HG02970 (cell line): ENCODE data around the gene CCDC28B.

Experiments used
- ATAC-seq: cut with Tn5 transposase; IDR thresholded peaks from one replicate; pipeline ENCODE4 v1.9.1; 2021; ENCODE audit warnings: mild to moderate bottlenecking, moderate library complexity, moderate number of reproducible peaks; ENCODE audit not compliant: unreplicated experiment, low FRiP score

Gene CCDC28B

DNA sequence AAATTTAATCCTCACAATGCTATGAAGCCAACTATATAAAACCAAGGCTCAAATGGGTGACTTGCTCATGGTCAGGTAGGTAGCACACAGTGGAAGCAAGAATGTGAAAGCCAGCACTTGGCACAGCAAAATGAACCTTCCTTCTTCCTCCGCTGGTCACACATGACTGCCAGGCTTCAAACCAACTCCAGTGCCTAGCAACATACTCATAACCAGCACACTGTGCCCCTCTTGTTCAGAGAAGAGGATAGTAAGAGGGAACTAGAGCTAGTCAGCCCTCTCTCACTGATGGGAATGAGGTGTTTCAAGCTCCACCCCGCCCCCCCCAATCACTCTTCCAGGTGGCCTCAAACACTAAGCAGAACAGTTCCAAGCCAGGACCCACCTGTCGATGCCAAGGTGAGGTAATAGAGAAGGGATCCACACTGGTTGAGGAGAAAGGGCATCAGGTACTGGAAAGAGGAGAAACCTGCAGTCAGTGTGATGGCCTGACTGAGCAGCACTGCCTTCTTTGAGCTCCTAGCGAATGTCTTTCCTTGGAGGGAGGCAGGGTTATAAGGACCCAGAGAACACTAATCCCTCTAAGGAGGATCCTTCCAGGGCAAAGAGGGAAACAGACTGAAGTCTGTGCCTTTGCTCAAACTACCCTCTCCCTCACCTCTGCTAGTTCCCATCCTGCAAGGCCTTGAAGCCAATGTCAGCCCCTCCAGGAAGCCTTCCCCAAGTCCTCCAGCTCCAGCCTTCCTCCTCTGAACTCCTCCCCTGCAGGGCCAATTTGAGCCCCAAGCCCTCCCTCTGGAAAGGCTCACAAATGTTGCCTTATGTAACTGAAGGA is 20.6 kb downstream of the CCDC28B start:
- no peak for ATAC-seq

GRCh38 chr1:32221581-32221979 is 21.2 kb downstream of the CCDC28B start:
- ATAC-seq, result no peak

DNA sequence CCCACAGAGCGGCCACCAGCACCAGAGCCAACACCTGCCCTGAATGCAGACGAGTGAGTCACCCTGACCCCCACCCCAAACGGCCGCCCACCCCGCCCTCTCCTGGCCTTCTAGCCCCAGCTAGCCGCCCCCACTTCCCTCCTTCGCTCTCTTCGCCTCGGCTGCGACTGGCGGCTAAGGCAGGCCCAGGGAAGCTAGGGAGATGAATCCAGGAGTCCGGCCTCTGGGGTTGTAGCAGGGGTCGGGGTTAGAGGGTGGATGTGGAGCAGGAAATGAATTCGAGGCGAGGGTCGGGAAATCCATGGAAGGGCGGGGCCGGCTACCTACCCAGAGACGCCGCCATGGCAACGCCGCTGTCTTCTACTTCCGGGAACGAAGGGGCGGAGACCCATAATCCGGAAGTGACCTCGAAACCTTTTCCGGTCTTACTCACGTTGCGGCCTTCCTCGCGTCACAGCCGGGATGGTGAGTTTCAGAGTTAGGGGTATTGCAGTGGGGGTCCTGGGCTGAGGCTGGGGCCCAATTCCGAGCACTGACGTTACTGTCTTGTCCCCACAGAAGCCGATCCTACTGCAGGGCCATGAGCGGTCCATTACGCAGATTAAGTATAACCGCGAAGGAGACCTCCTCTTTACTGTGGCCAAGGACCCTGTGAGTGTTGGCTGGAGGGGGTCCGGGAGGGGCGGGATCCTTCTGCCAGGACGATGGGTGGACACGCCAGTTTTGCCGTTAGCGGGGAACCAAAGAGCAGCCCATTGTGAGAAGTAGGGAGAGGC is 21.8 kb downstream of the CCDC28B start, which contains the start of the genes EIF3I and TMEM234:
EIF3I (plus strand) TSS at position 428 of the 776 bp plus-strand sequence; CDS start at position 463, 35 bp downstream.
TMEM234 (minus strand) TSS at position 374 of the 776 bp plus-strand sequence; CDS start at position 343, 31 bp downstream.
- peak; percentile 96 for ATAC-seq

GRCh38 chr1:32223683-32224082 is 23.3 kb downstream of the CCDC28B start:
- no peak for ATAC-seq

DNA sequence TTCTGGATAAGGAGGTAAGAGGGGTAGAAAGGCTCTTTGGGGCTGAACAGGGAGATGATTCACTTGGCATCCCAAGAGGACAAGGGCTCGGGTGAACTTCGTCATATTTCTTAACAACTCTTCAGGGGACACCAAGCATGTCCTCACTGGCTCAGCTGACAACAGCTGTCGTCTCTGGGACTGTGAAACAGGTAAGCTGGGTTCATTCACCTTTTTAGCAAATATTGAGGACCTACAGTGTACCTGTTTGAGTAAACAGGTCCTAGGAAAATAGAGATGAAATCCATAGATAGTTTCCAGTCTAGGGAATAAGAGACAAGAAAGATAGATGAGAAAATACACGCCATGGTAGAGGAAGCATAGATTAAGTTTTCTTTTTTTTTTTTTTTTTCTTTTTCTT is 23.9 kb downstream of the CCDC28B start:
- no peak for ATAC-seq

- no peak for ATAC-seq
Measured at GRCh38 chr1:32228771-32229170, 28.4 kb downstream of the CCDC28B start.

DNA sequence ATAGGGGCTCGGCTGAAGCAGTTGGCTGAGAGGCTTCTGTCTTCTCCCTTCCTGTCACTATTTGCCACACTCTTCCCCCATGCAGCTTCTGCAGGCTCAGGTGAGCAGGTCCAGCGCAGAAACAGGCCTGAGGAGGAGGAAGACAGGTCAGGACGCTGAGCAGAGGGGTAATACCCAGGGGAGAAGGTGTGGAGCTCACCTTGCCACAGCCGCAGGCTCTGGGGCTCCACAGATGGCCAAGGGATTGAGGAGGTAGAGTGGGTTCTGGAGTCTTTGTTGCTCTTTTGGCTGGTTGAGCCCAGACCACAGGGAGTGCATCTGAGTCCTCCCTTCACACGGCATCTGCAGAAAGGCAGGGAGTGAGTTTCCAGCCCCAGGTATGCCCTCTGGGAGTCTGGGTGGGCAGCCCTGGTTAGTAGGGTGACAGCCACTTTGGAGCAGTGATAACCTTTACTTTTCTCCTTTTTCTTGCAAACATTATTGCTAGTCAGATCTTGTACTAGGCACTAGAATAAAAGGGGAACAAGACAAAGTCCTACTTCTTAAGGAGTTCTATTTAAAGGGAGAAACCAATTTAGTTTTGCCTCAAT is 31.5 kb downstream of the CCDC28B start:
- no peak for ATAC-seq

- no peak for ATAC-seq
Measured at GRCh38 chr1:32232558-32233304, 32.3 kb downstream of the CCDC28B start.

DNA sequence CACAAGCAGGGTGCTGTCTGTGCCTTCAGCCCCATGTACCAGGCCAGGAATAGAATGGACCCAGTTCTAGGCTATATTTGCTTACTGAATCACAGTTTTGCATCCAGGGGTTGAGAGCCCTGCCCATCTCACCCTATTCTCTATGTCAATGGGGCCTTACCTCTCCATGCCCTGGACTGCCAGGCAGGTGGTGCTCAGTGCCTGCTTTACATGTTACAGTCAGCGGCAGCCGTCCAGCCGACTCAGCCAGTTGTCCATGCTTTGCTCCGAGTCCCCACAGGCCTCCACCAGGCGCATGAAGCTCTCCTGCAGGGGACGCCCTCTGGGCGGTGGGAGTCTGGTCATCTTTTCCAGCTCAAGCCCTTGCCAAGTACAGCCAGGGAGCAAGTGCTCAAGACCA is 34.4 kb downstream of the CCDC28B start:
- no peak for ATAC-seq

GRCh38 chr1:32239337-32239736 is 38.9 kb downstream of the CCDC28B start:
- no peak for ATAC-seq

DNA sequence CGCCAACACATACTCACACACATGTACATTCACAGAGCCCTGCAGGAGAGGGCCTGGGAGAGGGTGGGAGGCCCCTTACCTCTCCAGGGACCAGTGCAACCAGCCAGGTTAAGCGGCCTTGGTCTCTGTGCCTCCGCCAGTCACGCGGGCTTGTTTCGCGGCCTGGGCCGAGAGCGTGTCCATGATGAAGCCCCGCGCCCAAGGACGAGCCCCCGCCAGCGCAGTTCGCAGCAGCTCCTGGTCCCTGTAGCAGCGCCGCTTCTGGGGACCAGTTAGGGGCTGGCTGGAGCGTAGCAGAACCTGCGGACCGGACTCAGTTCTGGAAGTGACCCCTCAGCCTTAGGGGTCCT is 39.4 kb downstream of the CCDC28B start:
- ATAC-seq, result no peak

DNA sequence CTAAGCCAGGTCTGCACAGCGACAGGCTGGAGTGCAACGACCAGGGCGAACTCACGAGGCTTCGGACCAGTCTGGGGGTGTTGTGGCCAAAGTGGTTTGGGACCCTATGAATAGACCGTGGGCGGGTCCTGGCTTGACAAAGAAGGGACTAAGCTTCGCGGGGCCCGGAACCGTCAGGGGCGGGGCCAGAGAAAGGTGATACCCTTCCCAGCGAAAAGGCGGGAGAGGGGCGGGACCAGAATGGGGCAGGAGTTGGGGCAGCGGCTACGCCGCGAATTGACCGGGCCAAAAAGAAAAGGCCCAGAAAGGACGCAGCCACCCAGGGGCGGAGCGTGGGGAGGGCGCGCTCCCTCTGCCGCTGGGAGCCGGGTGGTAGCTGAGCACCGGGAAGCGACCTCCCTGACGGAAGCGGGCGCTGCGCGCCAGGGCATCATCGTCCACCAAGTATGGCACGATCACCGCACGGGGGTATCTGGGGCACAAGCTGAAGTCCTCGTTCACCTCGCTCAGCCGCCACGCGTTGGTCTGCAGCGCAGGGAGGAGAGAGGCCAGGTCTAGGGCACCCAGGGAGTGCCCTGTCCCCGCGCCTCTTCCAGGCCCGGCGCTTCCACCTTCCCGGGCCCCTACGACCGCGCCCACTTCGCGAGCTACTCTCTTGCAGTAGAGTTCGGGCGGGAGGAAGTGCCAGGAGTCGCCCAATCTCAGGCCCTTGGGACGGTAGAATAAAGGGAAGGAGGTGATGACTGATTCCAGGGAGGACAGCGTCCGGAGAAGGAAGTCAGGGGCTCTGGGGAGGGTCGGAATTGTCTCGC is 40.0 kb downstream of the CCDC28B start:
- ATAC-seq, result no peak

DNA sequence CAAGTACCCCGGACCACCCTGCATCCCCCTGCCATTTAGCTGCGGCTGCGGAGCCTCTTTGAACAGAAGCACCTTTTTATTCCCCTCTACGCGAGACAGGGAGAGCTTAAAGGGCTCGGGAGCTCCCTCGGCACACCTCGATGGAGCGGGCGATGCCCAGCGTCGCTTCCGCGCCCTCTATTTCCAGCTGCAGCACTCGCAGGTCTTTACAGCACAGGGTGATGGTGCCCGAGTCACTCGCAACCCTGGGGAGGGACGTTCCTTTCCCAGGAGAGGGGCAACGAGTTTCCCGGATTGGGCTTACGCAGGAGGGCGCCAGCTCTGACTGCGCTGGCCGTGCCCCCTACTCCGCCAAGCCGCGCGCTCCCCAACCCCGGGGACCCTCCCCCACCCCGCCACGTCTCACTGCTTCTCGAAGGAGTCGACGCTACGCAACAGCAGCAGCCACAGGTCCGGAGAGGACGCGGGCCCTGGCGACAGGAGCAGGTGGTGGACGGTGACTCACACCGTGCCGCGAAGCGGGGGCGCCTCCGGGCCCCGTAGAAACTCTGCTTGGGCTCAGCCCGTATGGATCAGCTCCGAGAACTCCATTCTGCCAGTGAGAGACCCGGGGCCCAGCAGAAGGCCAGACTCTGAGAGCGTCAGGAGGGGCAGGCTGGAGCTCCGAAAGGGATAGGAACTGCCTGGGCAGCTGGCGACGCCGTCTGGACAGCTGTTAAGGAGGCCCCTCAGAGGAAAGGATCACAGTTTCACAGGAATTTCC is 40.8 kb downstream of the CCDC28B start:
- no peak for ATAC-seq

GRCh38 chr1:32242341-32242851 is 42.0 kb downstream of the CCDC28B start:
- no peak for ATAC-seq

- ATAC-seq, result no peak
Measured at GRCh38 chr1:32246888-32247273, 46.5 kb downstream of the CCDC28B start, which contains the start of gene FAM167B. Gene FAM167B (plus strand): TSS chr1:32247222. CDS start chr1:32247422, 200 bp downstream.

- no peak for ATAC-seq
Measured at GRCh38 chr1:32247452-32247851, 47.1 kb downstream of the CCDC28B start.

DNA sequence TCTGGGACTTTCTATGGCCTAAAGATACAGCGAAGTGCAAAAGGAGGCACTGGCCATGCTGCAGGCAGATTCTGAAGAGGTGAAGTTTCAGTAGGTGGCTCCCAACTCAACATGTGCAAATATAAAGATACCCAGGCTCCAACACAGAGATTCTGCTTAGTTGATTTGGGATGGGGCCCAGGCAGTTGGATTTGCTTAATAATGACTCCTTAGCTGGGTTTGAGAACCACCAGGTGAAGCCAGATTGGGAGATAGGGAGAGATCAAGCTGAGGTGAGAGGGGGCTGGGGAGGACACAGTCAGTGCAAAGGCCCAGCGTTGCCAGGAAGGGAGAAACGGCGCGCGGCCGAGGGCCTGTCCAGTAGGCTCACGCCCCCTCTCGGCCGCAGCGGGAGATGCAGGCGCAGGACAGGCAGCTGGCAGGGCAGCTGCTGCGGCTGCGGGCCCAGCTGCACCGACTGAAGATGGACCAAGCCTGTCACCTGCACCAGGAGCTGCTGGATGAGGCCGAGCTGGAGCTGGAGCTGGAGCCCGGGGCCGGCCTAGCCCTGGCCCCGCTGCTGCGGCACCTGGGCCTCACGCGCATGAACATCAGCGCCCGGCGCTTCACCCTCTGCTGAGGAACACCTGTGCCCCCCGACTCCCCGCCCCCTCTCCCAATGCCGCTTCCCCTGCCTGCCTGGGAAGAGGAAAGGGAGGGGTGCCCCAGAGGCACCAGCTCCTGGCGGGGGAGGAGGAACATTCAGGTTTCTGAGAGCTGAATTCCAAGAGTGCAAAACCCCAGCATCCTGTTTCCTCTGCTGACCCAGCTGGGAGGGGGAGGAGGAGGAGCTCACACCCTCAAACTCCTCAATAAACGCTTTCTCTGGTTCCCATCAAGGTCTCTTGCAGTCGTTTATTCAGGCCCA is 47.8 kb downstream of the CCDC28B start:
- no peak for ATAC-seq
